ENCODE data around the gene SH3RF2.
A peak's percentile ranks its signal among the peaks of the same experiment; 100 is the strongest.
"Not testable (repeated sequence)": the region's sequence is repeated elsewhere in the genome, so short reads cannot be mapped to it uniquely, and the experiment has no call there.

The SH3RF2 gene

DNA sequence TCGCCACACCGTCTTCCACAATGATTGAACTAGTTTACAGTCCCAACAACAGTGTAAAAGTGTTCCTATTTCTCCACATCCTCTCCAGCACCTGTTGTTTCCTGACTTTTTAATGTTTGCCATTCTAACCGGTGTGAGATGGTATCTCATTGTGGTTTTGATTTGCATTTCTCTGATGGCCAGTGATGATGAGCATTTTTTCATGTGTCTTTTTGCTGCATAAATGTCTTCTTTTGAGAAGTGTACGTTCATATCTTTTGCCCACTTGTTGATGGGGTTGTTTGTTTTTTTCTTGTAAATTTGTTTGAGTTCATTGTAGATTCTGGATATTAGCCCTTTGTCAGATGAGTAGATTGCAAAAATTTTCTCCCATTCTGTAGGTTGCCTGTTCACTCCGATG lies 74.1 kb downstream of the SH3RF2 start:
- DNase-seq = not testable (repeated sequence)

DNA sequence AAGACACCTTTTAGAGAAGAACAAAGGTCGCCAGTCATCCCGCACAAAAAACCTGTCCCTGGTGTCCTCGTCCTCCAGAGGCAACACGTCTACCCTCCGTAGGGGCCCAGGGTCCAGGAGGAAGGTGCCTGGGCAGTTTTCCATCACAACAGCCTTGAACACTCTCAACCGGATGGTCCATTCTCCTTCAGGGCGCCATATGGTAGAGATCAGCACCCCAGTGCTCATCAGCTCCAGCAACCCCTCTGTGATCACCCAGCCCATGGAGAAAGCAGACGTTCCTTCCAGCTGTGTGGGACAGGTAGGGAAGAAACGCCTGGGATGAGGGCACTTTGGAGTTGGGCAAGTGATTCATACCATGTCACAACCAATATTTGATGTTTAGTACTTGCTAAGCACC lies 77.4 kb downstream of the SH3RF2 start:
- DNase-seq = no peak

DNA sequence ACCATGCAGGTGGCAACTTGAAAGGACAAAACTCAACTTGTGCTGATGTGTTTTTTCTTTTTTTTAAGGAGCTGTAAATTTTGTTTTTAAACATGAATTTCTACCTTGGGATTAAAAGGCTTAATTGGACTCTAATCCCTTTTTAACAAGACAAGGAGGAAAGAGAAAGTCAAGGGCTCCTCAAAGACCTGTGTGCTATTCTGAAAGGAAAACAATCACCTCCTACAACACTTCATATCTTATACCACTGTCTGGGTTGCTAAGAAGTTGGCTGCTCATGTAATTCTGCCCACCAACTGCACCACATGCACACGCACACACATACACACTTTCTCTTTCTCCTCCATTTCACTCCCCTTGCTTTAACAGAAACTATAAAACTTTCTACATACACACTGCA lies 78.6 kb downstream of the SH3RF2 start:
- no peak for DNase-seq

- peak; percentile 50 to 55 for DNase-seq
Observed at GRCh38 chr5:146016764-146017484, 80.5 kb downstream of the SH3RF2 start.

DNA sequence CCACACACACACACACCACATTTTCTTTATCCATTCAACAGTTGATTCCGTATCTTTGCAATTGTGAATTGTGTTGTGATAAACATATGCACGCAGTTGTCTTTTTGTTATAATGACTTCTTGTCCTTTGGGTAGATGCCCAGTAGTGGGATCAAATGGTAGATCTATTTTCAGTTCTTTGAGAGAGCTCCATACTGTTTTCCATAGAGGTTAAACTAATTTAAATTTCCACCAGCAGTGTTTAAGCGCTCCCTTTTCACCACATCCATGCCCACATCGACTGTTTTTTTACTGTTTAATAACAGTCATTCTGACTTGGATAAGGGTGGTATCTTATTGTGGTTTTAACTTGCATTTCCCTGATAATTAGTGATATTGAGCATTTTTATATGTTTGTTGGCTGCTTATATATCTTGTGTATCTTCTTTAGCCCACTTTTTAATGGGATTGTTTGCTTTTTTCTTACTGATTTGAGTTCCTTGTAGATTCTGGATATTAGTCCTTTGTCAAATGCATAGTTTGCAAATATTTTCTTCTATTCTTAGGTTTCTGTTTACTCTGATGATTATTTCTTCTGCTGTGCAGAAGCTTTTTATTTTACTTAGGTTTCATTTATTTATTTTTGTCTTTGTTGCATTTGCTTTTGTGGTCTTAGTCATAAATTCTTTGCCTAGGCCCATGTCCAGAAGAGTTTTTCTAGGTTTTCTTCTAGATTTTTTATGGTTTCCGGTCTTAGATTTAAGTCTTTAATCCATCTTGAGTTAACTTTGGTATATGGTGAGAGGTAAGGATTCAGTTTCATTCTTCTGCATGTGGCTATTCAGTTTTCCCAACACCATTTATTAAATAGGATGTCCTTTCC lies 82.4 kb downstream of the SH3RF2 start:
- no peak for DNase-seq

GRCh38 chr5:146020100-146020499 lies 83.7 kb downstream of the SH3RF2 start:
- no peak for DNase-seq

GRCh38 chr5:146024034-146024433 lies 87.7 kb downstream of the SH3RF2 start:
- DNase-seq = no peak

GRCh38 chr5:146025114-146025680 lies 88.8 kb downstream of the SH3RF2 start:
- DNase-seq = no peak

GRCh38 chr5:146025681-146026080 lies 89.3 kb downstream of the SH3RF2 start:
- DNase-seq = no peak

DNA sequence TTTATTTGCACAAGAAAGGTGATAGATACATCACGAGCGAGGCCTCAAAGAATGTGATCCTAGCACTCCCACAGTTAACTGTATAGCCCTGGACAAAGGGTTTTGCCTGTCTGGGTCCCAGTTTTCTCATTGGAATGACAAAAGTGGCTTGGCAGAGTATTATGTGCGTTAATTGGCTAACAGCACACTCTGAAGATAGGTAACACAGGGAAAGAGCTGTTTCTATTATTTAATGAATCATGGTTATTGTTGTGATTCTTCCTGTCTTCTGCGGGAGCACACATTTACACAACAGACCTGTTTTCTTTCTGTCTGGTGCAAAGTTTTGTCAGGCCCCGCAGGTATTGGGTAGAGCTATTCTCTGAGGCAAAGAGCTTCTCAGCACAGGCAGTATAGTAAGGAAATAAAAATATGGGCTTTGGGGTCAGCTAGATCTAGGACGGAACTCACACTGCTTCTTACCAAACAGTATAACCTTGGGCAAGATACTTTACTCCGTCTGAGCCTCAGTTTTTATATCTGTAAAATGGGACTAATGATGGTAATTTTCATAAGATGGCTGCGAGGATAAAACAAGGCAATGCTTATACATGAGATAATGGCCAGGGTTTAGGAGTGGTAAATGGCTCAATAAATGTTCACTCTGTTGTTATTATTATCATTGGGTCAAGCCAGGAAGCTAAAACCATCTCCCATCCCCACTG lies 90.1 kb downstream of the SH3RF2 start:
- DNase-seq = no peak

DNA sequence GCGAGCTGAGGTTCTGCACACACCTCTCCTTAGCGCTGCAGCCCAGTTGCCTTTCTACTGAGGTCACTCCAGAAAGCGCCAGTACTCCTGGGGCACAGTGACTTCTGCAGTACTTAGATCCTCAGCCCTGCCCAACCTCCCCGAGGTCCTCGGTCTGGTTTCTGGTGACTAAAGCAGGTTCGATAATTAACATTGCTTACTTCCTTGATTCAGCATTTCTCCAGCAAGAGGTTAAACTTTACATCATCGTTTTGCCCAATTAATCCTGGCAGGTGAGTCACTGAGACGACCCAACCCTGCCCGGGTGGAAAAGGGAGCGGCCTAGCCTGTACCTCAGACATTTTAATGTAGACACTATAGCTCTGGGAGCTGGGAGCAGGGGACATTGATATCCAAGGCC lies 91.4 kb downstream of the SH3RF2 start:
- DNase-seq = no peak

DNA sequence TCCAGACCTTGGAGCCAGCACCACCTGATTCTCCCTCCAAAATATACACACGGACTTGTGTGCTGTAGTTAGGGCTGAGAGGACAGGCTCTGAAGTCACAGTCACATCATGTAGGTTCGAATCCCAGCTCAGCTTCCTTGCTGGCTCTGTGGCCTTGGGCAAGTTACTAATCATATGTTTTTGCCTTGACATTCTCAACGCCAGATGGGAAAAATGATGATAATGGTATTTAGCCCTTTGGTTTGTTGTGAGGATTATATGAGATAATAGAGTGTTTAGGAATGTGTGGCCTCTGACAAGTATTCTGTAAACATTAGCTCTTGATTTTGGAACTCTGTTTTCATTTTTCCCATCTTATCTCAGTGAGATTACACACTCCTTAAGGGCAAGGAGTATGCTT lies 96.5 kb downstream of the SH3RF2 start:
- DNase-seq = no peak

GRCh38 chr5:146034127-146034526 lies 97.7 kb downstream of the SH3RF2 start:
- DNase-seq = no peak

GRCh38 chr5:146034605-146035004 lies 98.2 kb downstream of the SH3RF2 start:
- DNase-seq = no peak

GRCh38 chr5:146039420-146039819 lies 103.0 kb downstream of the SH3RF2 start:
- peak; percentile 62 to 80 for DNase-seq

GRCh38 chr5:146040527-146040926 lies 104.1 kb downstream of the SH3RF2 start:
- no peak for DNase-seq

- peak in 1 of 2 donors; percentile 7 for DNase-seq
Observed at GRCh38 chr5:146041180-146041789, 104.9 kb downstream of the SH3RF2 start.

DNA sequence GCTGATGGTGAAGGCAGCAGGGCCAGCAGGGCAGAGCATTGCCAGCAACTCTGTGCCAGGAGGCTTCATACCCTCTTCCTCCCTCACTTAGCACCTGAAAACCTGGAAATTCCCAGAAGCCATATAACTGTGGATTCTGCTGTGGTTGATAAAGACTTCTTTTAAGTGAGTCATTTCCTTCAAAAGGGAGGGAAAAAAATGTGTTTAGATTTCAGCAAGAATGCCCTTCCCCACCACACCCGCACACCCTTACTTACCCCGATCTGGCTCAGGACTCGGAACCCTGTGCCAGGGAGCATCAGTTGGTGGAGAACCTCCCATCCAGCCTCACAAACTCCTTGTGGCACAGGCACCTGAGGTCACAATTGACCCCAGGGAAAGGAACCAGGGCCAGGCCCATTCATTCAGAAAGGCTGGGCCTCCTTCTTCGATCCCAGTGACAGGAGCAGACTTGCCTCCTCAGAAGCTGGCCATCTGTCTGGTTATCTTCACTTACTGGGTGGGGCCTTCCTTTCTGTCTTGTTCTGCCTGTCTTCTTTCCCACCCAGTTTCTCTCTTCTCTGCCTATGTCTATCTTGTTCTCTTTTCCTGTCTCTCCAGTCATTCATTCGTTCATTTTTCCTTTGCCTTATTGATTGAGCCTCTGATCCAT lies 106.4 kb downstream of the SH3RF2 start:
- DNase-seq = no peak

GRCh38 chr5:146043722-146044121 lies 107.3 kb downstream of the SH3RF2 start:
- no peak for DNase-seq

DNA sequence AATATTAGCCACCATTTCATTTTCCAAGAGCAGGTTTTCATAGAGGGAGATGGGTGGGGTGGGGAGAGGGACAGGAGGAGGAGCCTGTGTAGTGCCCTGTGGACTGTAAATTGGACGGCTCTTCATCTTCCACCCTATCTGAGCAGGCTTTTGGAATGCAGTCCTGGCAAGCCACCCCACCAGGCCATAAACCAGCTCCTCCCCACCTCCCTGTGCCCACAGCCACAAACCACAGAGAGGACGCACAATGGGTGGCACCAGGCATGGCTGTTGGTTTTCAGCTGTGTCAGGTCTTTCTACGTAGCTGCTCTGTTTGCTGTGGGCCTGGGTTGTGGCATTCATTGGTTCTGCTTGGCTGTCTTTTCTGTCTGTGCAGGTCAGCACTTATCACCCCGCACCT lies 111.0 kb downstream of the SH3RF2 start:
- DNase-seq = no peak

DNA sequence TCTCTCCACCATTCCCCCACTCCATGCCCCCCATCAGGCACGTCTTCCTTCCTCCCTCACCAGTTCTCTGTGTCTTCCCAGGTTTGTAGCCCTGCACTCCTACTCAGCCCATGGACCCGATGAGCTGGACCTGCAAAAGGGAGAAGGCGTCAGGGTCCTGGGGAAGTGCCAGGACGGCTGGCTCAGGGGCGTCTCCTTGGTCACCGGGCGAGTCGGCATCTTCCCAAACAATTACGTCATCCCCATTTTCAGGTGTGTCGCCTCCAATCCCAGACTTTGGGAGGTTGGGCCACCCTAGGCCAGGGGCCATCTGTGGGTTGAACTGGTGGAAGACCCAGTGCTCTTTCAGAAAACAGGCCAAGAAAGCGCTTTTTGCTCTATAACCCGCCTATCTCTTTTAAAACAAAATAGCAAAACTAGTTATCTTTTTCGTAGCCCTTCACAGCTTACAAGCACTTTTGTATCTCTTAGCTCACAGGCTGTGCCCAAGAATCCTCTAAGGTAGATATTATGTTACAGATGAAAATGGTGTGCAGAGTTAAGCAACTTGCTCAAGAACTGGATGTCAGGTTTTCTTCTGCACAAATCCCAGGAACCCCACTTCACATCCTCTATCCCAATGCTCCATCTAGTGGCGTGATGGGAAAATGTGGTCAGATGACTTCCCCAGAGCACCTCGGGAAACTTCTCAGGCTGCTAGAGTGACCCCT lies 112.8 kb downstream of the SH3RF2 start:
- peak; percentile 64 to 67 for DNase-seq

- no peak for DNase-seq
Observed at GRCh38 chr5:146049704-146050026, 113.3 kb downstream of the SH3RF2 start.

All from inflammatory macrophage (primary cell).